A549 (cell line): ENCODE measurements around the gene EOMES.

Experiments used
- CHD2 ChIP-seq: fragments of 150-350 bp; IDR thresholded peaks from 2 replicates; pipeline ENCODE4 v1.6.1; 2014; ENCODE audit warnings: low read length; ENCODE audit not compliant: partially characterized antibody
- CTCF ChIP-seq: fragments of >200 bp; sonication (Bioruptor Twin); formaldehyde crosslinking; IDR thresholded peaks from 3 replicates; pipeline ENCODE4 v1.5.1; 2016
- EHF ChIP-seq: fragments of 250-450 bp; sonication (Bioruptor Pico); IDR thresholded peaks from 2 replicates; pipeline ENCODE4 v1.5.0; 2020; ENCODE audit warnings: mild to moderate bottlenecking
- JUNB ChIP-seq: fragments of >200 bp; sonication (Bioruptor Twin); formaldehyde crosslinking; IDR thresholded peaks from 2 replicates; pipeline ENCODE4 v1.6.1; 2016
- KDM1A ChIP-seq: fragments of 200-600 bp; sonication (generic); IDR thresholded peaks from 2 replicates; pipeline ENCODE4 v1.6.1; 2016; ENCODE audit warnings: low read depth, mild to moderate bottlenecking
- PBX3 ChIP-seq: IDR thresholded peaks from 2 replicates; pipeline ENCODE4 v1.6.1; 2012
- POLR2A ChIP-seq: IDR thresholded peaks from 2 replicates; pipeline ENCODE4 v1.6.1; 2012; ENCODE audit warnings: mild to moderate bottlenecking, low read length
- POLR2AphosphoS2 ChIP-seq: conservative IDR thresholded peaks from 2 replicates; pipeline ENCODE4 v1.6.1; 2012; ENCODE audit warnings: low read length, improper control_type of control experiment, inconsistent platforms
- RCOR1 ChIP-seq: fragments of 150-350 bp; IDR thresholded peaks from 2 replicates; pipeline ENCODE4 v1.6.1; 2014; ENCODE audit warnings: antibody characterized with exemption, low read length, low read depth
- RFX5 ChIP-seq: fragments of 450-650 bp; IDR thresholded peaks from 2 replicates; pipeline ENCODE4 v1.7.1; 2014; ENCODE audit warnings: antibody characterized with exemption, mild to moderate bottlenecking, moderate library complexity

GRCh38 chr3:27686642-27687041, 35.5 kb downstream of the EOMES start:
- TF ChIP-seq RFX5 (no peak), CTCF (no peak), JUNB (no peak), KDM1A (no peak), CHD2 (no peak), PBX3 (no peak), EHF (no peak), POLR2AphosphoS2 (no peak), POLR2A (no peak), RCOR1 (no peak)
